Adipose tissue (tissue), 3 donors: ENCODE measurements around the gene C9orf153. TPM values are rescaled to one million over a fixed set of nuclear protein-coding genes. Genes with fewer than 3 reads are reported as not detected.
"Not testable (repeated sequence)": the region's sequence is repeated elsewhere in the genome, so short reads cannot be mapped to it uniquely, and the experiment has no call there.

ENCODE experiments used
- H3K27ac ChIP-seq: one replicate; pipeline ENCODE4 v1.5.1; 2013; ENCODE audit warnings: low read depth, low read length
- WGBS, 3 donors: extraction: QIAGEN DNeasy Blood & Tissue Kit; methylation state at CpG; one replicate each; pipeline ENCODE4 v1.1.7; 2013; 5-methylcytosine and 5-hydroxymethylcytosine counted together
- polyA plus RNA-seq, 3 donors: library from polyadenylated mRNA; stranded (reverse); fragments of 200-250 nt; gene quantifications; one replicate each; pipeline ENCODE4 v1.2.3, GENCODE V29; 2013
- donor health status: healthy with polysubstance abuse.
- donor health status: Bipolar disorder and iron deficiency.
- donor health status: healthy.

C9orf153 gene
- polyA plus RNA-seq, 3 donors = 0.03 to 0.19 TPM; not detected in 1

DNA sequence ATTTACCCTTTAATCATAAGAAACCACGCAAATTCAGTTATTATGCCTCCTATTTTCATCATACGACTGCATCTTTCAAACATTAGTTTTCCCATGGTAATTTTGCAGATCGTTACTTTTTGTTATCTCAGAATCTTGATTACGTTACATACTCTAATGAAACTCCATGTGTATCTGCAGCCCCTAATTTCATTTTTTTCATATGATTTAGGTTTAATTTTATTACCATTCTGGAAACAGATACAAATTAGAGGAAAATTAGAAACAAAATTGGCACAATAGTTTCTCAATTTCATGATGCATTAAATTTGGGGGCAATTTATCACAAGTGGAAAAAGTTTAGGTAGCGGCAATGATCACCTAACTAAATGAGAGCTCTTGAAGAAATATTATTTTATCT is 52.3 kb downstream of the C9orf153 start:
- no peak overlapping the region for H3K27ac ChIP-seq
- 73 to 95% (median 86%) methylated on average over 5 of the region's 5 CpGs for WGBS, 3 donors

- H3K27ac ChIP-seq = no peak overlapping the region
- 24 to 27% (median 24%) methylated on average over 5 of the region's 5 CpGs for WGBS, 3 donors
Measured at GRCh38 chr9:86202338-86202882, 57.0 kb downstream of the C9orf153 start.

GRCh38 chr9:86201474-86202337 is 57.8 kb downstream of the C9orf153 start:
- 74 to 87% (median 84%) methylated on average over 5 of the region's 5 CpGs for WGBS, 3 donors

GRCh38 chr9:86200599-86201162 is 58.8 kb downstream of the C9orf153 start:
- no peak overlapping the region for H3K27ac ChIP-seq
- WGBS, 3 donors = 66 to 86% (median 75%) methylated on average over 2 of the region's 2 CpGs

More at GRCh38 chr9:86201474-86202337, 57.8 kb downstream of the C9orf153 start:
- no peak overlapping the region for H3K27ac ChIP-seq

DNA sequence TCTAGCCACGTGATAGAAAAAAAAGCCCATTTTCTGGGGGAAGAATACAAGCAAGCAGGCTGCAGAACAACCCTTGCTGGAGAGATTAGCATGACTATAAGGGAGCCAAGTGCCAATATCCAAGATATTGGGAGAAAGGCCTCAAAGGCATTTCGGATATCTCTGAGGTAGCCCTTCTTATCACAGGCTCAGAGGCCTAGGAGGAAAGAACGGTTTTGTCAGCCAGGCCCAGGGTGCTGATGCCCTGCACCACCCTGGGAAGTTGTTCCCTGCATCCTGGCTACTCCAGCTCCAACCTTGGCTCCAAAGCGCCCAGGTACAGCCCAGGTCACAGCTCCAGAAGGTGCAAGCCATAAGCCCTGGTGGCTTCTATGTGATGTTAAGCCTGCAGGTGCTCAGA is 66.4 kb downstream of the C9orf153 start:
- 82 to 87% (median 83%) methylated on average over 4 of the region's 4 CpGs for WGBS, 3 donors
- H3K27ac ChIP-seq = no peak overlapping the region

GRCh38 chr9:86190700-86191099 is 68.8 kb downstream of the C9orf153 start:
- 77 to 85% (median 78%) methylated on average over 1 of the region's 1 CpG for WGBS, 3 donors

GRCh38 chr9:86187121-86187520 is 72.3 kb downstream of the C9orf153 start:
- H3K27ac ChIP-seq = no peak overlapping the region
- WGBS, 3 donors = 26 to 63% (median 46%) methylated on average over 3 of the region's 3 CpGs

More at GRCh38 chr9:86190700-86191099, 68.8 kb downstream of the C9orf153 start:
- not testable (repeated sequence) for H3K27ac ChIP-seq

DNA sequence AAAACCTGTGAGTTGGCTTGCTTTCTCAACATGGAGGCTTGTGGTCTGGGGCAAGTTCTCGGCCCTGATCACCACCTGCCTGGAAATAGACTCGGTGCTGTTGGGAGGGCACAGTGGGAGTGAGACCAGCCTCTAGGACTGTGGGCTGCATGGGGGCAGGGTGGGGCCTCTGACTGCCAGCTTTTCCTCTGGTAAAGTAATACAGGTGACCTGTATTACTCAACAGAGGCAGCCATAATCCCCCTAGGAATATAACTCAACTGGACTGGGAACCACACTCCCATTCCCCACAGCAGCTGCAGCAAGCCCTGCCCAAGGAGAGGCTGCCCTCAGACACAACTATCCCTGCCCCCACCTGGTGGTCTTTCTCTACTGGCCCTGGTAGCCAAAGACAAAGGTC is 72.8 kb downstream of the C9orf153 start:
- WGBS, 3 donors = 81 to 95% (median 86%) methylated on average over 2 of the region's 2 CpGs

GRCh38 chr9:86185872-86186271 is 73.6 kb downstream of the C9orf153 start:
- 77 to 83% (median 81%) methylated on average over 7 of the region's 7 CpGs for WGBS, 3 donors
- no peak overlapping the region for H3K27ac ChIP-seq

More for the DNA sequence above, 72.8 kb downstream of the C9orf153 start:
- H3K27ac ChIP-seq = no peak overlapping the region

GRCh38 chr9:86184138-86184524 is 75.3 kb downstream of the C9orf153 start:
- WGBS, 3 donors = 93 to 97% (median 95%) methylated on average over 4 of the region's 4 CpGs
- H3K27ac ChIP-seq = no peak overlapping the region

- WGBS, 3 donors = 90 to 94% (median 93%) methylated on average over 1 of the region's 1 CpG
- H3K27ac ChIP-seq = no peak overlapping the region
Measured at GRCh38 chr9:86183229-86184137, 76.0 kb downstream of the C9orf153 start.

DNA sequence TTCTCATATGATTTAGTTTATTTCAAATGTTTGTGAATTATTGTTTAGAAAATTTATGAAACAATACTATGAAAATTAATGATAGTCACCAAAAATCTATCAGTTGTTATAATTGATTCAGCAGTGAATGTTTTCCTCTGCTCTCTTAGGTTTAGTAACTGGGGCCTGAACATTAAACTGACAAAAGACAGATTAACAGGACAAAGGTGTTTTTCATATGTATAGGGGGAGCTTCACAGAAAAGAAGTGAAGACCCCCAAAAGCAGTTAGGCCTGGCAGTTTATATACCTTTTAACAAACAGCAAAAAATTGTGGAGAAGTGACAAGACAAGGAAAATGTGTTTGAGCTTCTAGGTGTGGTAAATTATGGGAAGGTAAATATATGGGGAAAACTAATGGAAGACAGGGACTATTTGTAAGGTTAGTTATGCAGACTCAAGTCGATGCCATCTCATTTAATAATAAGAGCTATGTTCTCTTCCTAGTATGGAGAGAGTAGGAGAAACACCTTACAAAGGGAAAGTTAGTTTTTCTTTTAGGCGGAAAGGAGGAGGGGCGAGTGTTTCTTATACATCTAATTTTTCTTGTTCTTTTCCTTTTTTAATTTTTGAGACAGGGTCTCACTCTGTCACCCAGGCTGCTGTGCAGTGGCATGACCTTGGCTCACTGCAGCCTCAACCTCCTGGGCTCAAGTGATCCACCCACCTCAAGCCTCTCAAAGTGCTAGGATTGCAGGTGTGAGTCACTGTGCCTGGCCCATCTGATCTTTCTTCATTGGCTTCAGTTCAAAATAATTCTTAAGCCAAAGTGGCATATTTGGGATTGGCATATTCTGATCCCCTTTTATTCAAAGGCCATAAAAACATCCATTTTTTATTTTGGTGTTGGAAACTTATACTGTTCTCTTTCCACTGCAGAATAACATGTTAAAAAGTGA is 77.8 kb downstream of the C9orf153 start:
- 77 to 79% (median 78%) methylated on average over 3 of the region's 3 CpGs for WGBS, 3 donors

DNA sequence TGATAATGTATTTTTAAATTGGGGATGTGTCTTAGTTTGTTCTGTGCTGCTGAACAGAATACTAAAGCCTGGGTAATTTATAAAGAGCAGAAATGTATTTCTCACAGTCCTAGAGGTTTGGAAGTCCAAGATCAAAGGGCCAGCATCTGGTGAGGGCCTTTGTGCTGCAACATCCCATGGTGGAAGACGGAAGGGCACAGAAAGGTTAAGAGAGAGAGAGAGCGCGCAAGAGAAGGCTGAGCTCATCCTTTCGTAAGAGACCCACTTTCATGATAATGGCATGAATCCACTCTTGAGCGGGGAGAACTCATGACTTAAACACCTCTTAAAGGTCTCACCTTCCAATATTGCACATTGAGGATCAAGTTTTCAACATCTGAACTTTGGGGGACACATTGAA is 81.0 kb downstream of the C9orf153 start:
- H3K27ac ChIP-seq = no peak overlapping the region

More for the DNA sequence above, 77.8 kb downstream of the C9orf153 start:
- no peak overlapping the region for H3K27ac ChIP-seq

DNA sequence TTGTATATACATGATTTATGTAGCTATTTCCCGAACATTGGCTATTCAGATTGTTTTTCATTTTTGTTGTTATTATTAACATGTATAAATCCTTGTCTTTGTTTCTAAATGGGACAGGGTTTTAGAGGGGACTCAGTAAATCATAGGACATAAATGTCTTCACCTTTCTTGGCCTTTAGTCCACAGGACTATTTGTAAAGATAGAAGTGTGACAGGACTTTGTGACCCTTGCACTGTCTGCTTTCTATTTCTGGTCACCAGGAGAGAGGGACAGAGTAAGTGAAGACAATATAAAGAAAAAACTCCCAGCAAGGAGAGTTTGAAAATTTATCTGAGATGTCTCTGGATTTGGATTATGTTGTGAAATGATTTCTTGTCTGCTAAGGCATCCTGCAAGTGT is 81.5 kb downstream of the C9orf153 start:
- no peak overlapping the region for H3K27ac ChIP-seq
- WGBS, 3 donors = 56 to 71% (median 70%) methylated on average over 1 of the region's 1 CpG

More for the DNA sequence above, 81.0 kb downstream of the C9orf153 start:
- WGBS, 3 donors = 88 to 92% (median 90%) methylated on average over 5 of the region's 5 CpGs

DNA sequence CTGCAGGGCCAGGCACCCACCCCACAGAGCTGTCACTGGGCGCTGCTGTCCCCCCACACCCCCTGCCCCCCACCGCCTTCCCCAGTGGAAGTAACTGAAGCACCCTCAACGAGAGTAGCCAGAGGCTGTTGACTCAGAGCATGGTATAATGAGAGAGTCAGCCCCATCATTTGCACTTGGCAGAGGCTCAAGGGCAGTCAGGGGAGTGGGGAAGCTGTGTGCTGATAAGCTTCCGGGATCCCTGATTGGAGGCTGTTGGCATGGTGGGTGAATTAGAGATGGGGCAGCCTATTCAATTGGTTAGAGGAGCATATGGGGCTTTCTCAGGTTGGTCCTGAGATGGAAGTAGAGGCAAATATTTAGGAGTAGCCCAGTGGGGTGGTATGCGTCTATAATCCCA is 83.0 kb downstream of the C9orf153 start:
- no peak overlapping the region for H3K27ac ChIP-seq
- 70 to 83% (median 78%) methylated on average over 5 of the region's 5 CpGs for WGBS, 3 donors

DNA sequence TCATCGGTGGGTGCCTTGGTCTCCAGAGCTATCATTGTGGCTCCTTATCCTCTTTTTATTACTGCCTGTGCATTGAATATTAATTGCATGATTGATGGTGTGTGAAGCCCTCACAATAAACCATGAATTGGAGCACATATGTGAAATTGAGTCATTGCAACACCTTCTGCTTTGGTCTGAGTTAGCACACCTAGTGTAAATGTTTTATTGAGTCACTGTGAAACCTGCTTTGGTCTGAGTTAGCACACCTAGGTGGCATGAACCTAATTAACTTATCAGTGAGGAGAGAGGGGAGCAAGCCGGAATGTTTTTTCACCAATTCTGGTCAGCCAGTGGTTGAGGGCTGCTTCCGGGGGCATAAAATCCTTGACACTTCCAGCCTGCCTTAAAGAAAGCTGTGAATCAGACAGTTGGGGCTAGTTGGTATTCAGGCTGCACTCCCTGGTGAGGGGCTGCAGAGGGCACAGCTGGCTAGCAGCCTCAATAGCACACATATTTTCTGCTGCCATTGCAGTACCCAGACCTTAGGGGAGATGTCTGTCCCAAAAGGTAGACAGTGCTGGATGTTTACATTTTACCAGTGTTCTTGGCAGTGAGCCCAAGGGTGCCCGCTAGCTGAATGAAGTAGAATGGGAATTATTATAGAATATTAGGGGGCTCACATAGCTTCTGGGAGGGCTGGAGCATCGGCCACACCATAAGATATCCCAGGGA is 83.6 kb downstream of the C9orf153 start:
- 81 to 92% (median 84%) methylated on average over 5 of the region's 5 CpGs for WGBS, 3 donors
- H3K27ac ChIP-seq = no peak overlapping the region

DNA sequence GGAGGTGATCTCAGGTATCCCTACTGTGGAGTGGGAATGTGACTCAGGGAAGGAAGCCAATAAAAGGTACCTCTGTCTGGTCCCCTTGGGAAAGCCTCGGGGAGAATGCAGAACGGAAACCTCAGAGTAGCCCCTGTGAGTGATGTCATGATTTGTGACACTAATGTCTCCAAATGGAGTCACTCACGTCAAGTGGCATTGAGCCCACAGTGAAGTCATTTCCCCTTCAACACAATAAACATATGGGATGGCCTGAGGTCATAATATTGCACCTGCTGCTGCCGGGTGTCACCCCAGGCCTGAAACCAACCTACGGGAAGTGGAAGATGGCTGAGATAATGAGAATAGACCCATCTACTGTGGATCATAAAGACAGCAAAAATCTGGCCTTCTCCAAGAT is 84.2 kb downstream of the C9orf153 start:
- no peak overlapping the region for H3K27ac ChIP-seq
- WGBS, 3 donors = 70 to 89% (median 74%) methylated on average over 5 of the region's 5 CpGs
